K562 (cell line): ENCODE measurements around the gene KIAA0319L. TPM values are rescaled to one million over a fixed set of nuclear protein-coding genes. Genes with fewer than 3 reads are reported as not detected.
A peak's percentile ranks its signal among the peaks of the same experiment; 100 is the strongest.

ENCODE experiments used
- BCLAF1 ChIP-seq, 2 experiments: fragments of 450-650 bp in 1 of 2; IDR thresholded peaks; 2 replicates each; pipeline ENCODE4 v1.6.1; 2011 to 2017; ENCODE audit warnings: low read depth in 2 of 2, antibody characterized with exemption in 1 of 2, borderline replicate concordance in 1 of 2, low read length in 1 of 2, mild to moderate bottlenecking in 1 of 2, mixed read lengths in 1 of 2; ENCODE audit not compliant: control insufficient read depth in 1 of 2
- CTBP1 ChIP-seq: fragments of 450-650 bp; IDR thresholded peaks from 2 replicates; pipeline ENCODE4 v1.6.1; 2016; ENCODE audit warnings: borderline replicate concordance
- HDGF ChIP-seq: fragments of 450-650 bp; IDR thresholded peaks from 2 replicates; pipeline ENCODE4 v1.6.1; 2016
- MXD1 ChIP-seq: fragments of 250-450 bp; sonication (Bioruptor Pico); IDR thresholded peaks from 2 replicates; pipeline ENCODE4 v1.8.0; 2021; ENCODE audit warnings: borderline replicate concordance, mild to moderate bottlenecking, moderate library complexity; ENCODE audit not compliant: poor library complexity, severe bottlenecking
- NCOA6 ChIP-seq: fragments of 450-650 bp; IDR thresholded peaks from 2 replicates; pipeline ENCODE4 v1.6.1; 2017; ENCODE audit warnings: mild to moderate bottlenecking
- NR2F6 ChIP-seq: fragments of 450-650 bp; formaldehyde crosslinking; IDR thresholded peaks from 2 replicates; pipeline ENCODE4 v1.4.0; 2020; ENCODE audit warnings: mild to moderate bottlenecking
- PHB2 ChIP-seq: fragments of 450-650 bp; IDR thresholded peaks from 2 replicates; pipeline ENCODE4 v1.6.1; 2017; ENCODE audit warnings: low read depth
- PKNOX1 ChIP-seq: fragments of 450-650 bp; IDR thresholded peaks from 2 replicates; pipeline ENCODE4 v1.6.1; 2016
- PML ChIP-seq: IDR thresholded peaks from 2 replicates; pipeline ENCODE4 v1.6.1; 2012; ENCODE audit warnings: low read length, inconsistent platforms
- RERE ChIP-seq: sonication (generic); formaldehyde crosslinking; IDR thresholded peaks from 2 replicates; pipeline ENCODE4 v1.8.0; 2023; ENCODE audit warnings: missing genetic modification reagents, mild to moderate bottlenecking, borderline replicate concordance
- SREBF2 ChIP-seq: sonication (generic); formaldehyde crosslinking; IDR thresholded peaks from 2 replicates; pipeline ENCODE4 v1.4.0; 2020; ENCODE audit warnings: mild to moderate bottlenecking, missing genetic modification reagents
- TCF3 ChIP-seq: sonication (generic); formaldehyde crosslinking; IDR thresholded peaks from 2 replicates; pipeline ENCODE4 v1.4.0; 2020; ENCODE audit warnings: mild to moderate bottlenecking, missing genetic modification reagents
- TSHZ1 ChIP-seq: fragments of 250-450 bp; sonication (Bioruptor Pico); IDR thresholded peaks from 2 replicates; pipeline ENCODE4 v1.4.0; 2020; ENCODE audit warnings: mild to moderate bottlenecking, moderate library complexity
- ZBTB17 ChIP-seq: fragments of 450-650 bp; formaldehyde crosslinking; IDR thresholded peaks from 2 replicates; pipeline ENCODE4 v1.4.0; 2020; ENCODE audit warnings: mild to moderate bottlenecking
- ZNF830 ChIP-seq: fragments of 250-450 bp; sonication (Bioruptor Pico); IDR thresholded peaks from 2 replicates; pipeline ENCODE4 v1.5.0; 2021; ENCODE audit warnings: mild to moderate bottlenecking
- polyA plus RNA-seq, 8 experiments: library from polyadenylated mRNA; depleted of rRNA in 4 of 8; stranded (reverse) in 5 of 8; unstranded in 3 of 8; fragments of >200 nt; fragmentation: Nextera tagmentation in 2 of 8; fragmentation: Illumina TruSeq in 1 of 8; extraction: Ambion mirVana in 2 of 8; extraction: Trizol in 1 of 8; gene quantifications; 2 replicates each; pipeline versions ENCODE4 v1.2.1 to v1.2.3, GENCODE V29; 2011 to 2014; ENCODE audit warnings: inconsistent platforms in 1 of 8, missing spikeins in 1 of 8
- total RNA-seq, 7 experiments: library from RNA; depleted of rRNA in 6 of 7; stranded (reverse); fragments of >200 nt in 6 of 7; fragmentation: Illumina TruSeq in 2 of 7; extraction: Trizol in 2 of 7; gene quantifications; 2 replicates each; pipeline versions ENCODE4 v1.2.1 to v1.2.3, GENCODE V29; 2011 to 2021; ENCODE audit warnings: low replicate concordance in 1 of 7

KIAA0319L gene
- total and polyA plus RNA-seq, 9 of the 15 experiments (the other 6 are each of a cell fraction or from before 2014, with no cell fraction given): 2.4 to 51.7 (median 27.4) TPM

GRCh38 chr1:35499652-35500176 lies 57.5 kb downstream of the KIAA0319L start (continued):
- TF ChIP-seq TSHZ1 (CRISPR knock-in tag) (no peak), HDGF (no peak), RERE (no peak), NR2F6 (CRISPR knock-in tag) (no peak), SREBF2 (CRISPR knock-in tag) (no peak), NCOA6 (no peak), PKNOX1 (peak; percentile 64), PML (peak; percentile 83; the same call in 1 of the 2 replicates), BCLAF1 (IDR thresholded peaks at IDR 0.05; ENCODE audit: borderline replicate concordance in 1 of 2, control insufficient read depth in 1 of 2, low read depth in 2 of 2, low read length in 1 of 2) (no peak), CTBP1 (peak; percentile 98), ZNF830 (CRISPR knock-in tag) (no peak), MXD1 (no peak), TCF3 (peak; percentile 90), PHB2 (peak; percentile 67), ZBTB17 (CRISPR knock-in tag) (no peak)
